Measurements from ENCODE around the gene PBX1.

- TF ChIP-seq, protein P1, sequence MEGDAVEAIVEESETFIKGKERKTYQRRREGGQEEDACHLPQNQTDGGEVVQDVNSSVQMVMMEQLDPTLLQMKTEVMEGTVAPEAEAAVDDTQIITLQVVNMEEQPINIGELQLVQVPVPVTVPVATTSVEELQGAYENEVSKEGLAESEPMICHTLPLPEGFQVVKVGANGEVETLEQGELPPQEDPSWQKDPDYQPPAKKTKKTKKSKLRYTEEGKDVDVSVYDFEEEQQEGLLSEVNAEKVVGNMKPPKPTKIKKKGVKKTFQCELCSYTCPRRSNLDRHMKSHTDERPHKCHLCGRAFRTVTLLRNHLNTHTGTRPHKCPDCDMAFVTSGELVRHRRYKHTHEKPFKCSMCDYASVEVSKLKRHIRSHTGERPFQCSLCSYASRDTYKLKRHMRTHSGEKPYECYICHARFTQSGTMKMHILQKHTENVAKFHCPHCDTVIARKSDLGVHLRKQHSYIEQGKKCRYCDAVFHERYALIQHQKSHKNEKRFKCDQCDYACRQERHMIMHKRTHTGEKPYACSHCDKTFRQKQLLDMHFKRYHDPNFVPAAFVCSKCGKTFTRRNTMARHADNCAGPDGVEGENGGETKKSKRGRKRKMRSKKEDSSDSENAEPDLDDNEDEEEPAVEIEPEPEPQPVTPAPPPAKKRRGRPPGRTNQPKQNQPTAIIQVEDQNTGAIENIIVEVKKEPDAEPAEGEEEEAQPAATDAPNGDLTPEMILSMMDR (IDR thresholded peaks at IDR 0.05) = no peak
- no peak for TF ChIP-seq EP300 (IDR thresholded peaks at IDR 0.05)
- no peak for TF ChIP-seq POLR2A (IDR thresholded peaks at IDR 0.05)
Observed at GRCh38 chr1:164670026-164670425, 111.0 kb downstream of the PBX1 start.
